Adrenal gland (tissue), 12 donors: Measurements from ENCODE around the gene SLC28A1. TPM values are rescaled to one million over a fixed set of nuclear protein-coding genes. Genes with fewer than 3 reads are reported as not detected.
A peak's percentile ranks its signal among the peaks of the same experiment; 100 is the strongest.

Source experiments
- DNase-seq, 7 donors: peaks; one replicate each; pipeline ENCODE4 v3.0.0-alpha.2; 2019 to 2020
- H3K27ac ChIP-seq, 5 donors: fragments of 200-600 bp; sonication (generic) in 4 of 5; 1 replicate in 3 of 5; 2 replicates in 2 of 5; pipeline versions ENCODE4 v1.5.1 to v1.8.0; 2016 to 2020; ENCODE audit warnings: mild to moderate bottlenecking in 1 of 5
- H3K27me3 ChIP-seq: fragments of 200-600 bp; 2 replicates; pipeline ENCODE4 v1.8.0; 2021
- H3K36me3 ChIP-seq, 2 donors: fragments of 200-600 bp; replicated peaks in 1 of 2; 1 replicate in 1 of 2; 2 replicates in 1 of 2; pipeline versions ENCODE4 v1.5.1 to v1.8.0; 2018 to 2022
- H3K4me1 ChIP-seq, 2 donors: fragments of 200-600 bp; replicated peaks in 1 of 2; 1 replicate in 1 of 2; 2 replicates in 1 of 2; pipeline versions ENCODE4 v1.5.1 to v1.8.0; 2018 to 2021
- H3K4me3 ChIP-seq, 4 donors: fragments of 200-600 bp; sonication (generic) in 3 of 4; one replicate each; pipeline ENCODE4 v1.5.1; 2016 to 2018
- H3K9me3 ChIP-seq, 3 donors: fragments of 200-600 bp; sonication (generic) in 1 of 3; replicated peaks in 1 of 3; 1 replicate in 2 of 3; 2 replicates in 1 of 3; pipeline versions ENCODE4 v1.5.1 to v1.8.0; 2016 to 2021
- POLR2A ChIP-seq, 2 donors: fragments of 450-650 bp; IDR thresholded peaks; one replicate each; pipeline ENCODE4 v1.6.1; 2017; ENCODE audit warnings: antibody characterized with exemption in 2 of 2, mild to moderate bottlenecking in 2 of 2, moderate library complexity in 1 of 2
- WGBS, 4 donors: extraction: QIAGEN DNeasy Blood & Tissue Kit in 2 of 4; methylation state at CpG; one replicate each; pipeline versions ENCODE4 v1.1.5 to v1.1.7; 2013 to 2017; 5-methylcytosine and 5-hydroxymethylcytosine counted together
- intact Hi-C, 2 donors: fragments of 100-400 bp; cut with DNase I; formaldehyde crosslinking; loops; one replicate each; pipeline versions ENCODE4 v1.14.1 to v1.15.0; 2022 to 2023
- polyA plus RNA-seq, 3 donors: library from polyadenylated mRNA; stranded (reverse); fragments of 200-250 nt in 2 of 3; fragments of 350-450 nt in 1 of 3; fragmentation: Illumina TruSeq in 1 of 3; extraction: RNeasy Lipid Tissue Mini Kit (QIAGEN cat#74804) in 1 of 3; gene quantifications; one replicate each; pipeline ENCODE4 v1.2.3, GENCODE V29; 2013 to 2014
- total RNA-seq, 9 donors: library from RNA; depleted of rRNA in 4 of 9; stranded (reverse); fragments of >200 nt in 4 of 9; fragments of 120-200 nt in 1 of 9; fragmentation: NEBNext Ultra II Directional in 1 of 9; extraction: Animal tissue kit (Norgen Biotek cat#: 25700) in 1 of 9; gene quantifications; one replicate each; pipeline versions ENCODE4 v1.1.0 to v1.2.4, GENCODE V29; 2013 to 2023
- TF ChIP-seq, protein P1 (sequence below), 6 experiments: fragments of 450-650 bp in 4 of 6; fragments of 200-600 bp in 2 of 6; sonication (generic) in 1 of 6; IDR thresholded peaks; 1 replicate in 5 of 6; 2 replicates in 1 of 6; pipeline versions ENCODE4 v1.5.1 to v1.8.0; 2016 to 2021; ENCODE audit warnings: antibody characterized with exemption in 6 of 6, mild to moderate bottlenecking in 2 of 6, moderate library complexity in 1 of 6
- donor health status: healthy with polysubstance abuse.
- donor health status: Bipolar disorder and iron deficiency.
- donor health status: DM: yes; HTN: yes; CAD: no.
- donor health status: DM: no; HTN: no; CAD: no.
- donor health status: DM: no; HTN: no; CAD: no.
- donor health status: DM: yes; HTN: yes; CAD: no.

The SLC28A1 gene
- total and polyA plus RNA-seq, 12 donors = 0.03 to 0.19 (median 0.11) TPM; not detected in 4

DNA sequence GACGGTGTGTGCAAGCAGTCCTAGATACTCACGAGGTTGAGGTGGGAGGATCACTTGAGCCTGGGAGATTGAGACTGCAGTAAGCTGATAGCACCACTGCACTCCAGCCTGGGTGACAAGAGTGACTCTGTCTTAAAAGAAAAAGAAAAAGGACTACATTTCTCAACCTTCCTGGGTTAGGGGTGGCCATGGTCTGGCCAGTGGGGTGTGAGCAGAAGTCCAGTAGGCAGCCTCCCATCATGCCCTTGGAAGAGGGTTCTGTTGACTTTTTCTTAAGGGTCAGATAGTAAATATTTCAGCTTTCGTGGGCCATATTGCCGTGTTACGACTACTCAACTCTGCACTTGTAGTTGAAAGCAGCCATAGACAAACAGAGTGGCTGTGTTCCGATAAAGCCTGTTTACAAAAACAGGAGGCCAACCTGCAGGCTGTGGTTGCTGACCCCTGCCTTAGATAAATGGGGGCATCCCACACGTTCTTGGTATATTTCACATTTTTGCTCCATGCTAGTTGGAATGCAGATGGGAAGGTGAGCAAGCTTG lies 66.2 kb downstream of the SLC28A1 start:
- DNase-seq = no peak
- no peak overlapping the region for H3K4me3 ChIP-seq
- H3K9me3 ChIP-seq = no peaks in the 10 kb centered on the region
- peaks cover 16 to 28% of the 10 kb centered on the region in 2 donors for H3K4me1 ChIP-seq
- WGBS, 4 donors = 72 to 90% (median 74%) methylated on average over 6 to 7 of the region's 7 CpGs
- H3K36me3 ChIP-seq = no peaks in the 10 kb centered on the region
- H3K27ac ChIP-seq = peak overlapping the region in 1 of 5 donors; percentile 33
- H3K27me3 ChIP-seq = no peaks in the 10 kb centered on the region
- intact Hi-C loops = loop anchor here (10.0 kb wide), 1 partner anchor 94 kb away; no protein-coding TSS in a partner anchor
- TF ChIP-seq, protein P1, sequence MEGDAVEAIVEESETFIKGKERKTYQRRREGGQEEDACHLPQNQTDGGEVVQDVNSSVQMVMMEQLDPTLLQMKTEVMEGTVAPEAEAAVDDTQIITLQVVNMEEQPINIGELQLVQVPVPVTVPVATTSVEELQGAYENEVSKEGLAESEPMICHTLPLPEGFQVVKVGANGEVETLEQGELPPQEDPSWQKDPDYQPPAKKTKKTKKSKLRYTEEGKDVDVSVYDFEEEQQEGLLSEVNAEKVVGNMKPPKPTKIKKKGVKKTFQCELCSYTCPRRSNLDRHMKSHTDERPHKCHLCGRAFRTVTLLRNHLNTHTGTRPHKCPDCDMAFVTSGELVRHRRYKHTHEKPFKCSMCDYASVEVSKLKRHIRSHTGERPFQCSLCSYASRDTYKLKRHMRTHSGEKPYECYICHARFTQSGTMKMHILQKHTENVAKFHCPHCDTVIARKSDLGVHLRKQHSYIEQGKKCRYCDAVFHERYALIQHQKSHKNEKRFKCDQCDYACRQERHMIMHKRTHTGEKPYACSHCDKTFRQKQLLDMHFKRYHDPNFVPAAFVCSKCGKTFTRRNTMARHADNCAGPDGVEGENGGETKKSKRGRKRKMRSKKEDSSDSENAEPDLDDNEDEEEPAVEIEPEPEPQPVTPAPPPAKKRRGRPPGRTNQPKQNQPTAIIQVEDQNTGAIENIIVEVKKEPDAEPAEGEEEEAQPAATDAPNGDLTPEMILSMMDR (IDR thresholded peaks at IDR 0.05) = no peak
- TF ChIP-seq POLR2A (IDR thresholded peaks at IDR 0.05) = no peak

DNA sequence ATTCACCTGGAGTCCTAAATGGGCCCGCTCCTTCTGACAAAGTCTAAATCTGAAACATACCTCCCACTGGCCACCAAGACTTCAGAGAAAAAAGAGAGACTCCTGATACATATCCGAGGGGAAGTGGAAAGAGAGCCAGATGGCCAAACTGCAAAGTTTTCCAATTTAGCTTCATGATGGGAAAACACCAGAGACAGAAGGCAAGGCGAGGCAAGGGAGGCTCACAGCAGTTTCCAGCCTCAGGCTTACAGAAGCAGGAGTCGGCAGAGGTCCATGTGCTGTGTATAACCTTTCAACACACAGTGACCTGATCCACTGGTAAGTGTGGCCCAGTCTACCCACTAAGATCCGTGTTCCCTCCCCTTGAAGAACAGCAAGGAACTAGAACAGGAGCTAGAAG lies 67.3 kb downstream of the SLC28A1 start:
- H3K4me3 ChIP-seq = no peak overlapping the region
- H3K4me1 ChIP-seq = peaks cover 15 to 32% of the 10 kb centered on the region in 2 donors
- no peaks in the 10 kb centered on the region for H3K9me3 ChIP-seq
- intact Hi-C loops = loop anchor here (10.0 kb wide), 1 partner anchor 93 kb away; no protein-coding TSS in a partner anchor
- H3K27ac ChIP-seq = no peak overlapping the region
- H3K36me3 ChIP-seq = no peaks in the 10 kb centered on the region
- no peaks in the 10 kb centered on the region for H3K27me3 ChIP-seq
- no peak for TF ChIP-seq POLR2A (IDR thresholded peaks at IDR 0.05)
- TF ChIP-seq, protein P1 (IDR thresholded peaks at IDR 0.05) = no peak
- DNase-seq = no peak
- WGBS, 4 donors = 80 to 88% (median 85%) methylated on average over 5 of the region's 5 CpGs

DNA sequence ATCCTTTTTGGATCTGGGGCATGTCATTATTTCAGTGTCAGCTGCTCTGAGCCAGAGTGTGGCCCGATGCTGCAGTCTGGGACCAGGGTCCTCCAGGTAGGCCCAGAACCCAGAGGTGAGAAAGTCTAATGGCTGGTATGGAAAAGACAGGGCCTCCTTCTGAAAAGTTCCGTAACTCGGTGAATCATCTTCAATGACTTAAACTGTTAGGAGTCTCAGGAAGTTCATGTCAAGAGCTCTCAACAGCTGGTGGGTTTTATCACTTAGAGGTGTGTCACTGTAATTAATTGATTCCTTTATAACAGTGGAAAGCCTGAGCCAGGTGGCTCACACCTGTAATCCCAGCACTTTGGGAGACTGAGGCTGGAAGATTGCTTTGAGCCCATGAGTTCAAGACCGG lies 68.7 kb downstream of the SLC28A1 start:
- Histone ChIP-seq H3K36me3 (no peaks in the 10 kb centered on the region), H3K27me3 (no peaks in the 10 kb centered on the region), H3K27ac (no peak overlapping the region), H3K4me3 (no peak overlapping the region), H3K9me3 (no peaks in the 10 kb centered on the region), H3K4me1 (peaks cover 4 to 18% of the 10 kb centered on the region in 2 donors)
- no peak for DNase-seq
- TF ChIP-seq, protein P1 (IDR thresholded peaks at IDR 0.05) = no peak
- no peak for TF ChIP-seq POLR2A (IDR thresholded peaks at IDR 0.05)
- 84 to 87% (median 86%) methylated on average over 4 of the region's 4 CpGs for WGBS, 4 donors
- intact Hi-C loops = loop anchor here (10.0 kb wide), 1 partner anchor 92 kb away; no protein-coding TSS in a partner anchor

DNA sequence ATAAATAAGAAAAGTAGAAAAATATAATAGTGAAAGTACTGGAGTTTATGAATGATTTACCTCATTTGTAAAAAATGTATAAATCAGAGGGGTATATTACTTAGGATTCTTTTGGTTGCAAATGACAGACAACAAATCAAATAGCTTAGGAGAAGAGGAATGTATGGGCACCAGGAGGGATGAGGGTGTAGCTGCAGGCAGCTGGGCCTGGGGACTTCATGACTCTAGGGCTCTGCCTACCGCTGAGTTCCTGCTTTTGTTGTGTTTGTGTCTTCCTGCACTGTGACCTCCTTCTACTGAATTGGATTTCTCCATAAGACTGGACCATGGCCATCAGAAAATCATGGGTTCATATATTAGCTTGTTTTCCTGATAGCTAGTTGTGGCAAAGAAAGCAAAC lies 69.3 kb downstream of the SLC28A1 start:
- Histone ChIP-seq H3K4me1 (peaks cover 3 to 17% of the 10 kb centered on the region in 2 donors), H3K9me3 (no peaks in the 10 kb centered on the region), H3K4me3 (no peak overlapping the region), H3K27me3 (no peaks in the 10 kb centered on the region), H3K27ac (no peak overlapping the region), H3K36me3 (no peaks in the 10 kb centered on the region)
- intact Hi-C loops = loop anchor here (10.0 kb wide), 1 partner anchor 91 kb away; no protein-coding TSS in a partner anchor
- DNase-seq = no peak
- WGBS, 4 donors = 71 to 92% (median 75%) methylated on average over 1 of the region's 1 CpG
- TF ChIP-seq POLR2A (IDR thresholded peaks at IDR 0.05) = no peak
- TF ChIP-seq, protein P1 (IDR thresholded peaks at IDR 0.05) = no peak
